GM23248 (cell line): Measurements from ENCODE around the gene CDK4. TPM values are rescaled to one million over a fixed set of nuclear protein-coding genes. Genes with fewer than 3 reads are reported as not detected.
"Not testable (repeated sequence)": the region's sequence is repeated elsewhere in the genome, so short reads cannot be mapped to it uniquely, and the experiment has no call there.

Experiments used
- DNase-seq: peaks from one replicate; pipeline ENCODE4 v3.0.0-alpha.2; 2015
- H2AFZ ChIP-seq: fragments of 200-600 bp; sonication (generic); 2 replicates; pipeline ENCODE4 v1.6.1; 2016; ENCODE audit warnings: antibody characterized with exemption
- H3F3A ChIP-seq: fragments of 200-600 bp; sonication (generic); 2 replicates; pipeline ENCODE4 v1.6.1; 2016; ENCODE audit warnings: mild to moderate bottlenecking, antibody characterized with exemption, mixed run types; ENCODE audit not compliant: insufficient read depth
- H3K27ac ChIP-seq: fragments of 200-600 bp; sonication (generic); 2 replicates; pipeline ENCODE4 v1.5.1; 2016; ENCODE audit warnings: mild to moderate bottlenecking
- H3K27me3 ChIP-seq: fragments of 200-600 bp; sonication (generic); replicated peaks from 2 replicates; pipeline ENCODE4 v1.6.1; 2016; ENCODE audit warnings: mild to moderate bottlenecking; ENCODE audit not compliant: insufficient read depth
- H3K36me3 ChIP-seq: fragments of 200-600 bp; sonication (generic); 2 replicates; pipeline ENCODE4 v1.6.1; 2016; ENCODE audit warnings: low read depth, mild to moderate bottlenecking
- H3K4me1 ChIP-seq: fragments of 200-600 bp; sonication (generic); 2 replicates; pipeline ENCODE4 v1.6.1; 2016; ENCODE audit warnings: mild to moderate bottlenecking; ENCODE audit not compliant: insufficient read depth
- H3K4me2 ChIP-seq: fragments of 200-600 bp; sonication (generic); one replicate; pipeline ENCODE4 v1.6.1; 2016; ENCODE audit warnings: mild to moderate bottlenecking; ENCODE audit not compliant: unreplicated experiment
- H3K4me3 ChIP-seq: fragments of 200-600 bp; sonication (generic); 2 replicates; pipeline ENCODE4 v1.5.1; 2016; ENCODE audit warnings: mild to moderate bottlenecking
- H3K79me2 ChIP-seq: fragments of 200-600 bp; sonication (generic); 2 replicates; pipeline ENCODE4 v1.6.1; 2016; ENCODE audit warnings: mild to moderate bottlenecking; ENCODE audit not compliant: insufficient read depth
- H3K9ac ChIP-seq: fragments of 200-600 bp; sonication (generic); 2 replicates; pipeline ENCODE4 v1.6.1; 2016; ENCODE audit warnings: mild to moderate bottlenecking
- H3K9me2 ChIP-seq: fragments of 200-600 bp; sonication (generic); 2 replicates; pipeline ENCODE4 v1.6.1; 2016; ENCODE audit warnings: mixed run types, mild to moderate bottlenecking, moderate library complexity; ENCODE audit not compliant: insufficient read depth
- H3K9me3 ChIP-seq: fragments of 200-600 bp; sonication (generic); one replicate; pipeline ENCODE4 v1.6.1; 2017; ENCODE audit warnings: low read depth
- H4K20me1 ChIP-seq: fragments of 200-600 bp; sonication (generic); 2 replicates; pipeline ENCODE4 v1.6.0; 2016; ENCODE audit not compliant: insufficient read depth
- EZH2 ChIP-seq: fragments of 200-600 bp; sonication (generic); IDR thresholded peaks from 2 replicates; pipeline ENCODE4 v1.6.1; 2018; ENCODE audit warnings: antibody characterized with exemption, mild to moderate bottlenecking; ENCODE audit not compliant: insufficient read depth, poor library complexity, severe bottlenecking
- EZH2phosphoT487 ChIP-seq: fragments of 200-600 bp; sonication (generic); IDR thresholded peaks from 2 replicates; pipeline ENCODE4 v1.6.1; 2018; ENCODE audit warnings: antibody characterized with exemption, moderate library complexity, mild to moderate bottlenecking, low read depth; ENCODE audit not compliant: insufficient read depth
- WGBS, 2 experiments: methylation state at CpG; one replicate each; pipeline ENCODE4 v1.1.6; 2015 to 2017; ENCODE audit warnings: low lambda C conversion rate in 2 of 2, low coverage in 1 of 2; ENCODE audit errors: missing lambda C conversion rate in 2 of 2; 5-methylcytosine and 5-hydroxymethylcytosine counted together
- in situ Hi-C: fragments of 300-500 bp; cut with MboI; formaldehyde crosslinking; loops from 2 replicates; pipeline ENCODE4 v1.15.0; 2020
- polyA plus RNA-seq: library from polyadenylated mRNA; unstranded; fragments of >200 nt; fragmentation: Nextera tagmentation; extraction: Ambion mirVana; gene quantifications from 2 replicates; pipeline ENCODE4 v1.2.1, GENCODE V29; 2016
- total RNA-seq: library from RNA; depleted of rRNA; stranded (reverse); fragments of >200 nt; shearing (Covaris generic); gene quantifications from 2 replicates; pipeline ENCODE4 v1.2.3, GENCODE V29; 2014

CDK4 gene
- total and polyA plus RNA-seq, 2 experiments from 2014 or later = 123 to 152 TPM

DNA sequence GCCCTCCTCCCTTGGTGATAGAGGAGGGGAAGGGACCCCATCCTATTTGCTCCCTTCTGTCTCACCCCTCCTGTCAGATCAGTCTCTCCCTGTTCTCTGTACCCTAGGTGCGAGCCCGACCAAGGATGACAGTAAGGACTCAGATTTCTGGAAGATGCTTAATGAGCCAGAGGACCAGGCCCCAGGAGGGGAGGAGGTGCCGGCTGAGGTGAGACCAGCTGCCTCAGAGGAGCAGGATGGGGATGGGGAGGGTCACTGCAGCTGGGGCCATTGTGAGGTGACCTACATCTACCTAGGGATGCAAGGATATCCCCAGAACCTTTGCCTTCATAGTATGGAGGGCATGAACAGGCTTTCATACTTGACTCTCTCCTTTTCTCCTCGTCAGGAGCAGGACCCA lies 35.8 kb downstream of the CDK4 start:
- in situ Hi-C loops = no loop called here
- no peak for TF ChIP-seq EZH2phosphoT487
- no peak for TF ChIP-seq EZH2
- Histone ChIP-seq H4K20me1 (no peaks in the 10 kb centered on the region), H3K4me1 (no peaks in the 10 kb centered on the region), H3K36me3 (peaks cover 21% of the 10 kb centered on the region), H2AFZ (no peak overlapping the region), H3F3A (no peaks in the 10 kb centered on the region), H3K4me3 (no peak overlapping the region), H3K9me2 (no peaks in the 10 kb centered on the region), H3K27me3 (no peaks in the 10 kb centered on the region), H3K27ac (no peak overlapping the region), H3K4me2 (no peak overlapping the region), H3K9ac (no peak overlapping the region), H3K9me3 (no peaks in the 10 kb centered on the region), H3K79me2 (no peaks in the 10 kb centered on the region)
- DNase-seq = no peak
- 89 to 93% methylated on average over 4 of the region's 4 CpGs for WGBS, 2 experiments

- Histone ChIP-seq H3K4me1 (no peaks in the 10 kb centered on the region), H3K9me2 (no peaks in the 10 kb centered on the region), H3K36me3 (peaks cover 21% of the 10 kb centered on the region), H3K79me2 (no peaks in the 10 kb centered on the region), H3K4me3 (no peak overlapping the region), H3K9me3 (no peaks in the 10 kb centered on the region), H3K27ac (no peak overlapping the region), H3K27me3 (no peaks in the 10 kb centered on the region), H2AFZ (no peak overlapping the region), H3K4me2 (no peak overlapping the region), H4K20me1 (no peaks in the 10 kb centered on the region), H3F3A (no peaks in the 10 kb centered on the region), H3K9ac (no peak overlapping the region)
- in situ Hi-C loops = no loop called here
- no peak for DNase-seq
- WGBS, 2 experiments = 89% methylated on average over 9 to 12 of the region's 12 CpGs
- TF ChIP-seq EZH2phosphoT487 (no peak), EZH2 (no peak)
Measured at GRCh38 chr12:57715786-57716185, 36.3 kb downstream of the CDK4 start.

DNA sequence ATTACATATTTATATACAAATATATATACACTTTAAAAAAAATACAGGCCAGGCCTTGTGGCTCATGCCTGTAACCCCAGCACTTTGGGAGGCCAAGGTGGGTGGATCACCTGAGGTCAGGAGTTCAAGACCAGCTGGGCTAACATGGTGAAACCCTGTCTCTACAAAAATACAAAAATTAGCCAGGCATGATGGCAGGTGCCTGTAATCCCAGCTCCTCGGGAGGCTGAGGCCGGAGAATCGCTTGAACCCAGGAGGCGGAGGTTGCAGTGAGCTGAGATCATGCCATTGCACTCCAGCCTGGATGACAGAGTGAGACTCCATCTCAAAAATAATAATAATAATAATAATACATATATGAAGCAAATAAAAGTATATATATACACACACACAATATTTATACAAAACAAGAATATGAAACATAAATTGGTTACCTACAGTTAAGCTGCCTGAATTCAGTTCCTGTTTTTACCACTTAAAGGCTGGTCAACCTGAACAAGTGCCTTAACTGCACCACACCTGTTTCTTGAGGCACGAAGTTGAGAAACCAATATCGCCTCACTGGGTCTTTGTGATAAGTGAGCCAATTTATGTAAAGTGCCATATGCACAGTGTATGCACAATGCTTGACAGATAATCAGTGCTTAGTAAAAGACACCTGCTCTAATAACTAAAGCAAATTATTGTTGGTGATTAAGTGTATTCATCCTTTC lies 36.9 kb downstream of the CDK4 start:
- H4K20me1 ChIP-seq, in situ Hi-C loops, DNase-seq: not testable (repeated sequence)

GRCh38 chr12:57713209-57713608 lies 38.9 kb downstream of the CDK4 start:
- peaks cover 21% of the 10 kb centered on the region for H3K36me3 ChIP-seq
- no peak overlapping the region for H3K9ac ChIP-seq
- TF ChIP-seq EZH2phosphoT487 (no peak), EZH2 (no peak)
- no peaks in the 10 kb centered on the region for H4K20me1 ChIP-seq
- no peak for DNase-seq
- H3K9me2 ChIP-seq = no peaks in the 10 kb centered on the region
- in situ Hi-C loops = no loop called here
- H3K9me3 ChIP-seq = no peaks in the 10 kb centered on the region
- H3K4me1 ChIP-seq = no peaks in the 10 kb centered on the region
- no peak overlapping the region for H3K4me2 ChIP-seq
- H3K27me3 ChIP-seq = no peaks in the 10 kb centered on the region
- H3K27ac ChIP-seq = no peak overlapping the region
- no peak overlapping the region for H2AFZ ChIP-seq
- no peaks in the 10 kb centered on the region for H3K79me2 ChIP-seq
- H3K4me3 ChIP-seq = no peak overlapping the region
- H3F3A ChIP-seq = no peaks in the 10 kb centered on the region
- 82 to 85% methylated on average over 5 of the region's 5 CpGs for WGBS, 2 experiments

More for the DNA sequence above, 36.9 kb downstream of the CDK4 start:
- 94 to 98% methylated on average over 6 of the region's 6 CpGs for WGBS, 2 experiments
- not testable (repeated sequence) for H3K4me3 ChIP-seq, H3K4me2 ChIP-seq, H3K79me2 ChIP-seq, H3K27ac ChIP-seq, H3K9me2 ChIP-seq, H3K4me1 ChIP-seq, H3K9me3 ChIP-seq, H3K9ac ChIP-seq, H2AFZ ChIP-seq, H3K27me3 ChIP-seq, H3F3A ChIP-seq
- peaks cover 21% of the 10 kb centered on the region for H3K36me3 ChIP-seq

- Histone ChIP-seq H4K20me1 (no peaks in the 10 kb centered on the region), H3K4me3 (no peak overlapping the region), H3K9me3 (no peaks in the 10 kb centered on the region), H3K4me2 (no peak overlapping the region), H2AFZ (no peak overlapping the region), H3K4me1 (no peaks in the 10 kb centered on the region), H3K27ac (no peak overlapping the region), H3K36me3 (peaks cover 21% of the 10 kb centered on the region), H3K9me2 (no peaks in the 10 kb centered on the region), H3K9ac (no peak overlapping the region), H3K27me3 (no peaks in the 10 kb centered on the region), H3F3A (no peaks in the 10 kb centered on the region), H3K79me2 (no peaks in the 10 kb centered on the region)
- WGBS, 2 experiments = 90% methylated on average over 3 of the region's 3 CpGs
- TF ChIP-seq EZH2 (no peak), EZH2phosphoT487 (no peak)
- in situ Hi-C loops = no loop called here
- DNase-seq = no peak
Measured at GRCh38 chr12:57712701-57713100, 39.4 kb downstream of the CDK4 start.
